Right lobe of liver (tissue), 4 donors: ENCODE data around the gene VCAM1.

Source experiments
- CTCF ChIP-seq, 4 donors: fragments of 200-600 bp in 3 of 4; fragments of 450-650 bp in 1 of 4; IDR thresholded peaks; one replicate each; pipeline versions ENCODE4 v1.5.1 to v1.8.0; 2016 to 2022; ENCODE audit warnings: antibody characterized with exemption in 4 of 4, mild to moderate bottlenecking in 2 of 4
- POLR2A ChIP-seq: fragments of 450-650 bp; IDR thresholded peaks from one replicate; pipeline ENCODE4 v1.6.1; 2017; ENCODE audit warnings: antibody characterized with exemption, mild to moderate bottlenecking
- donor health status: DM: no; HTN: no; CAD: no.
- donor health status: DM: no; HTN: no; CAD: no.
- donor health status: DM: no; HTN: yes; CAD: no.

- TF ChIP-seq CTCF (IDR thresholded peaks at IDR 0.05) (no peak), POLR2A (no peak)
Measured at GRCh38 chr1:100704473-100704872, 15.1 kb upstream of the VCAM1 start.
